ENCODE results near the gene BCL2L13. TPM values are rescaled to one million over a fixed set of nuclear protein-coding genes. Genes with fewer than 3 reads are reported as not detected.
"Not testable (repeated sequence)": the region's sequence is repeated elsewhere in the genome, so short reads cannot be mapped to it uniquely, and the experiment has no call there.

BCL2L13 gene
- total RNA-seq, 1 experiment from 2014 or later = 26.0 TPM

GRCh38 chr22:17695986-17696385 lies 57.4 kb downstream of the BCL2L13 start:
- no peak overlapping the region for H3K18ac ChIP-seq (ENCODE audit: insufficient read length, low read depth, low read length)
- no peak overlapping the region for H2BK5ac ChIP-seq (ENCODE audit: insufficient read length, low read length)
- DNase-seq = no peak
- H3K9me3 ChIP-seq (ENCODE audit: control insufficient read depth, low read depth, low read length) = no peaks in the 10 kb centered on the region
- no peak overlapping the region for H4K5ac ChIP-seq (ENCODE audit: insufficient read length, low read depth, low read length)
- no peaks in the 10 kb centered on the region; the same call in 1 of the 2 replicates for H3K79me2 ChIP-seq (ENCODE audit: insufficient read depth, low read length)
- no CpG with 5 or more reads among the region's 5 CpGs for WGBS (ENCODE audit: extremely low coverage, insufficient read length, low lambda C conversion rate)
- H3T11ph ChIP-seq (ENCODE audit: low read length) = no peak overlapping the region
- H2AK5ac ChIP-seq (ENCODE audit: insufficient read length, low read length) = no peak overlapping the region
- H3K9me3 Mint-ChIP-seq = no peaks in the 10 kb centered on the region
- no peaks in the 10 kb centered on the region for H3K23me2 ChIP-seq (ENCODE audit: insufficient read length, low read depth, low read length, poor library complexity, severe bottlenecking)
- no peak overlapping the region for H3K27ac ChIP-seq (ENCODE audit: insufficient read length, low read depth, low read length)
- peaks cover 5% of the 10 kb centered on the region; the same call in 1 of the 2 replicates for H3K4me1 ChIP-seq (ENCODE audit: insufficient read depth, low read length)
- no peak overlapping the region for H2BK12ac ChIP-seq (ENCODE audit: insufficient read length, low read depth, low read length)
- H4K91ac ChIP-seq (ENCODE audit: insufficient read length, low read depth, low read length) = no peak overlapping the region
- H3K27me3 Mint-ChIP-seq (ENCODE audit: low read depth) = no peaks in the 10 kb centered on the region
- H2BK120ac ChIP-seq (ENCODE audit: low read depth, low read length, poor library complexity, severe bottlenecking) = no peak overlapping the region
- no peak overlapping the region for H3K4ac ChIP-seq (ENCODE audit: low read depth, low read length)
- H3K23ac ChIP-seq (ENCODE audit: insufficient read length, low read depth, low read length) = no peak overlapping the region
- no peaks in the 10 kb centered on the region for H3K27me3 ChIP-seq (ENCODE audit: insufficient read depth, low read length)
- H3K14ac ChIP-seq (ENCODE audit: insufficient read depth, low read length) = no peak overlapping the region
- H3K56ac ChIP-seq (ENCODE audit: insufficient read length, low read depth, low read length) = no peak overlapping the region
- no peak overlapping the region for H3K27ac Mint-ChIP-seq
- H3K4me3 Mint-ChIP-seq = no peak overlapping the region
- H4K8ac ChIP-seq (replicated peaks; ENCODE audit: insufficient read length, low read depth, low read length) = no peak overlapping the region
- H3K4me1 Mint-ChIP-seq = peaks cover 16 to 17% of the 10 kb centered on the region in 2 experiments
- H4K20me1 ChIP-seq (ENCODE audit: control insufficient read depth, insufficient read depth, insufficient read length) = no peaks in the 10 kb centered on the region
- no peaks in the 10 kb centered on the region for H3K79me1 ChIP-seq (ENCODE audit: insufficient read depth, low read depth, low read length, poor library complexity, severe bottlenecking)
- peaks cover 2 to 4% (median 3%) of the 10 kb centered on the region in 3 experiments; a peak in 3 of 7 replicates for H3K36me3 Mint-ChIP-seq (ENCODE audit: insufficient read depth in 1 of 3, low read depth in 3 of 3)
- H2BK20ac ChIP-seq (ENCODE audit: low read depth, low read length, poor library complexity, severe bottlenecking) = no peak overlapping the region
- TF ChIP-seq CTCF (conservative IDR thresholded peaks at IDR 0.05) = no peak
- no peak overlapping the region for H2BK15ac ChIP-seq (ENCODE audit: low read depth, low read length)
- H2AFZ ChIP-seq (ENCODE audit: low read length) = no peak overlapping the region
- H3K9ac ChIP-seq (ENCODE audit: extremely low read depth, insufficient read length, low read length) = no peak overlapping the region
- H3K4me2 ChIP-seq (ENCODE audit: insufficient read depth, insufficient read length, low read length) = no peak overlapping the region

GRCh38 chr22:17697196-17697595 lies 58.6 kb downstream of the BCL2L13 start:
- not testable (repeated sequence) for H2BK5ac ChIP-seq (ENCODE audit: insufficient read length, low read length); H4K91ac ChIP-seq (ENCODE audit: insufficient read length, low read depth, low read length); H3K14ac ChIP-seq (ENCODE audit: insufficient read depth, low read length); H4K20me1 ChIP-seq (ENCODE audit: control insufficient read depth, insufficient read depth, insufficient read length); H3K4ac ChIP-seq (ENCODE audit: low read depth, low read length); H4K5ac ChIP-seq (ENCODE audit: insufficient read length, low read depth, low read length); H3K4me2 ChIP-seq (ENCODE audit: insufficient read depth, insufficient read length, low read length); H3K56ac ChIP-seq (ENCODE audit: insufficient read length, low read depth, low read length); H3K4me1 ChIP-seq (ENCODE audit: insufficient read depth, low read length); DNase-seq; H3K9me3 ChIP-seq (ENCODE audit: control insufficient read depth, low read depth, low read length); H3K18ac ChIP-seq (ENCODE audit: insufficient read length, low read depth, low read length); H3K23ac ChIP-seq (ENCODE audit: insufficient read length, low read depth, low read length); H3K27me3 Mint-ChIP-seq (ENCODE audit: low read depth); H2BK12ac ChIP-seq (ENCODE audit: insufficient read length, low read depth, low read length); H3K27ac Mint-ChIP-seq; H4K8ac ChIP-seq (replicated peaks; ENCODE audit: insufficient read length, low read depth, low read length); H3K4me3 Mint-ChIP-seq; H3K36me3 Mint-ChIP-seq (ENCODE audit: insufficient read depth in 1 of 3, low read depth in 3 of 3); H2AK5ac ChIP-seq (ENCODE audit: insufficient read length, low read length); H2BK15ac ChIP-seq (ENCODE audit: low read depth, low read length); H3K27ac ChIP-seq (ENCODE audit: insufficient read length, low read depth, low read length); H3K79me2 ChIP-seq (ENCODE audit: insufficient read depth, low read length); H3K9me3 Mint-ChIP-seq; H2BK120ac ChIP-seq (ENCODE audit: low read depth, low read length, poor library complexity, severe bottlenecking); H3K9ac ChIP-seq (ENCODE audit: extremely low read depth, insufficient read length, low read length); H3K23me2 ChIP-seq (ENCODE audit: insufficient read length, low read depth, low read length, poor library complexity, severe bottlenecking); H2BK20ac ChIP-seq (ENCODE audit: low read depth, low read length, poor library complexity, severe bottlenecking); H3T11ph ChIP-seq (ENCODE audit: low read length); H3K79me1 ChIP-seq (ENCODE audit: insufficient read depth, low read depth, low read length, poor library complexity, severe bottlenecking); H2AFZ ChIP-seq (ENCODE audit: low read length); H3K27me3 ChIP-seq (ENCODE audit: insufficient read depth, low read length)
- WGBS (ENCODE audit: extremely low coverage, insufficient read length, low lambda C conversion rate) = no CpG with 5 or more reads among the region's 10 CpGs
- peaks cover 16 to 17% of the 10 kb centered on the region in 2 experiments for H3K4me1 Mint-ChIP-seq
